Vagina (tissue), 2 donors: Measurements from ENCODE around the gene HSDL2.
"Not testable (repeated sequence)": the region's sequence is repeated elsewhere in the genome, so short reads cannot be mapped to it uniquely, and the experiment has no call there.

Source experiments
- CTCF ChIP-seq, 3 experiments: fragments of 450-650 bp in 2 of 3; fragments of 200-600 bp in 1 of 3; sonication (generic) in 1 of 3; IDR thresholded peaks; one replicate each; pipeline ENCODE4 v1.5.1; 2017 to 2019; ENCODE audit warnings: antibody characterized with exemption in 3 of 3, mild to moderate bottlenecking in 2 of 3, moderate library complexity in 2 of 3
- POLR2A ChIP-seq, 2 donors: fragments of 450-650 bp; IDR thresholded peaks; one replicate each; pipeline ENCODE4 v1.6.1; 2017; ENCODE audit warnings: antibody characterized with exemption in 2 of 2, mild to moderate bottlenecking in 2 of 2, moderate library complexity in 2 of 2
- POLR2AphosphoS5 ChIP-seq, 2 donors: sonication (generic); formaldehyde crosslinking; IDR thresholded peaks; one replicate each; pipeline ENCODE4 v1.9.0; 2017; ENCODE audit warnings: antibody characterized with exemption in 2 of 2, mild to moderate bottlenecking in 2 of 2, low read depth in 1 of 2; ENCODE audit not compliant: insufficient read depth in 1 of 2

GRCh38 chr9:112365257-112365656, 14.7 kb upstream of the HSDL2 start:
- TF ChIP-seq CTCF (IDR thresholded peaks at IDR 0.05); POLR2A (IDR thresholded peaks at IDR 0.05); POLR2AphosphoS5 (IDR thresholded peaks at IDR 0.05; ENCODE audit: insufficient read depth in 1 of 2, low read depth in 1 of 2): not testable (repeated sequence)
